Measurements from ENCODE around the gene PCYOX1L.
"Not testable (repeated sequence)": the region's sequence is repeated elsewhere in the genome, so short reads cannot be mapped to it uniquely, and the experiment has no call there.

The PCYOX1L gene

DNA sequence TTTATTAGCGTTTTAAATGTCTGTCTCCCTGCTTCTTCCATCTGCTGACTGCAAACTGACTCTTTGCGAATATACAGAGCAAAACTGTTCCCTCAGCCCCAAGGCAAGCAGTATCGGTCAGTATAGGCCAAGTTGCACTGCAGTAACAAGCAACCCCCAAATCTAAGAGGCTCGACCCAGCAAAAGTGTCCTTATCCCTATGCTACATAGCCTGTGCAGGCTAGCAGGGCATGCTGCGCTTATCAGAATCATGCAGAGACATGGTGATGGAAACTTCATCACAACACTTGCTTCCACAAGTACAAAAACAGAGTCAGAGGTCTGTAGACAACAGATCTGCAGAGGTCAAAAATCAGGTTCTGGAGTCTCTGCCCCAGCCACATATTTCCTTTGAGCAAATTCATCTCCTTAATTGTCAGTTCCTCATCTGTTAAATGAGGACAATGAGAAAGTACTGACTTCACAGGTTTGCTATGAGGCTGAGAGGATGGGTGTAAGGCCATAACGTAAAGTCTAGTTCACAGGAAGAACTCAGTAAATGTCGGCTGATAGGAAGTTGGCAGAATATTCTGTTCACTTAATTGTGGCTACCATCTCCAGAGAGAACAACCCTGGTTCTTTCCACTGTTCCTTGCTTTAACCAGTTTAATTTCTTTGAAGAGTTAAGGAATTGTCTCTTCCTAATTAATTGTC is 30.8 kb downstream of the PCYOX1L start:
- DNase-seq: no peak

DNA sequence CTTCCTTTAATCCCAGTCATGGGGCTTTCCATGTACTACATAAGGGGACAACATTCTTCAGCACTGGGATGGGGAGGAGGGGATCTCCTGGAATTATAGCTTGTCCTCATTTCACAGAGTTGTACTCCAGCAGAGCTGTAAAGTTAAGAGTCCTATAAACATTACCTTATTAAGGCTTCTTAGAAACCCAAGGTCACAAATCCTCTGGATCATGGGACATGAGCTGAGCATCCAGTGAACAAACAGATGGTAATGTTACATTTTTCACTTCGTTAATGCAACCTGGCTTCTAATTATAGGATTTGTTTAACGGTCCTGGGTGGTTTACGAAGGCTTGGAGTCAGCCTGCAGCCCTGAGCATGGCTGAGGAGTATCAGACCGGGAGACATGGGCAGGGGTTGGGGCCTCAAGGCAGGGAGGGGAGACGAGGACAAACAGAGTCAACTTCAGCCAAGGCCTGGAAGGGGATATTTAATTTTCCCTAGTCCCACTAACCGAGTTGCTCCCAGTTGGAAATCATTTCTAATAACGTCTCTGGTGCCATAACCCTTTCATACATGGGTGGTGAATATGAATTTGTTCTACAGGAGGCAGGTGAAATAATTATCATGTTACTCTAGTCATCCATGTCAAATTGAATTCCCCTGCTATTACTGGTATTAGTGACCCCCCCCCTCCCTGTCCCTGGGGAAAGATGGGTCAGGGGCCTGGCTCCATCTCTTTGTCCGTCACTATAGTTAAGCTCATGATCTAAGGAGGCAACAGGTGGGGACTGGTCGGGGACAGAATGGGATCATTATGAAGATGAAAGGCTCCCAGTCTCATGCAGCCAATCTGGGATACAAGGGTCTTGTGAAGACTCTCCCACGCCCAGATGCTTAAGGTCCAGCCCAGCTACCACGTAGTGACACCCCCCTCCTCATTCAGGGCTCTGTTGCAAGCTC is 32.0 kb downstream of the PCYOX1L start:
- no peak for DNase-seq

- DNase-seq: not testable (repeated sequence)
These were observed 33.2 kb downstream of the PCYOX1L start for GRCh38 chr5:149391076-149391475.

DNA sequence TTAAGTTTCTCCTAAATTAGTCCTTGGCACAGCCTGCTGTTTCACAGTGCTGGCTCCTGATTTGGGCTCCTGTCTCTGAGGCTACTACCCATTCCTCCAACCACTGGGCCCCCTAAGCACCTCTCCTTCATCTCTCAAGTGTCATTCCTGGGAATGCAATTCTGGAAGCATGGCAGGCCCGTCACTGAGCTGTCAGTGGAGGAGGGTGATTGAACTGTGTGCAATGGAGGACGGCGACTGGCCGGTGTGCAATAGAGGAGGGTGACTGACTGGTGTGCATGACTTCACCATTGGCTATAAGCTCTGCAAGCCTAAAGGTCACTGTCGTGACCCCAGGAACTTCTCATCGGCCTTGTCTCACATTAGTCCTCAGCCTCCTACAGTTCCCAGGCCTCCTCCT is 33.7 kb downstream of the PCYOX1L start:
- no peak for DNase-seq

- no peak for DNase-seq
These were observed 34.9 kb downstream of the PCYOX1L start for GRCh38 chr5:149392718-149393117.

GRCh38 chr5:149394996-149395395 is 37.1 kb downstream of the PCYOX1L start:
- not testable (repeated sequence) for DNase-seq

- DNase-seq: no peak
These were observed 39.7 kb downstream of the PCYOX1L start for GRCh38 chr5:149397530-149397929.

GRCh38 chr5:149398747-149399266 is 41.0 kb downstream of the PCYOX1L start:
- DNase-seq: not testable (repeated sequence)

DNA sequence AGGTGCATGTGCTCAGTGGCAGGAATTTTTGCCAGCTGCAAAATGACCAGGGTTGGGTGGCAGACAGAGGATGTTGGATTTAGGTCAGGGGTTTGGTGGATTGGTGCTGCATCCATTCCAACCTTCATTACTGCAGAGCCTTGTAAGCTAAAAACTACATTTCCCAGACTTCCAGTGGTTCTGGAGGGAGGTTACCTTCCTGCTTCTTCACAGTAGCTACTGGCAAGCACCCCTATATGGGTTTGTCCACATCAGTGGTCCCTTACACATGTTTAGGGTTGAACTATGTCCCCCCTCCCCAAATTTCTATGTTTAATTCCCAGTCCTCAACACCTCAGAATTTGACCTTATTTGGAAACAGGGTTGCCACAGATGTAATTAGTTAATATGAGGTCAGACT is 41.9 kb downstream of the PCYOX1L start:
- no peak for DNase-seq

- no peak for DNase-seq
These were observed 42.5 kb downstream of the PCYOX1L start for GRCh38 chr5:149400304-149400703.

GRCh38 chr5:149401051-149401450 is 43.2 kb downstream of the PCYOX1L start:
- no peak for DNase-seq

DNA sequence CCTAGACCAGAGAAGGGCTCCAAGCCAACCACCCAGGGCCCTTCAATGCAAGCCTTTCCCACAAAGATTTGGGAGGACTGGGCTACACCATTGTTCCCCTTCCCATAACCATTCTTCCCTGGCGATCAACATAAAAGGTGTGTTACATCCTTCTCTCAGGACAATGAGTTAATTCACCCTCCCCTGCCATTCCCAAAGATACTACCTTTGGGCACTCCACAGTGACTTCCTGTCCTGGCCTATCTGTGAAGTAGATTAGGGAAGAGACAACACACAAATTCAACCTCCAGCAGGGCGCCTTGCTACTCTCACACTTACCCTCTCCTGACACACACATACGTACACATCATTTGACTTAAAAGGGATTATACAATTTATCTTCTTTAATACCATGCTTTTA is 44.4 kb downstream of the PCYOX1L start:
- no peak for DNase-seq

- no peak for DNase-seq
These were observed 46.3 kb downstream of the PCYOX1L start for GRCh38 chr5:149403923-149404745.

DNA sequence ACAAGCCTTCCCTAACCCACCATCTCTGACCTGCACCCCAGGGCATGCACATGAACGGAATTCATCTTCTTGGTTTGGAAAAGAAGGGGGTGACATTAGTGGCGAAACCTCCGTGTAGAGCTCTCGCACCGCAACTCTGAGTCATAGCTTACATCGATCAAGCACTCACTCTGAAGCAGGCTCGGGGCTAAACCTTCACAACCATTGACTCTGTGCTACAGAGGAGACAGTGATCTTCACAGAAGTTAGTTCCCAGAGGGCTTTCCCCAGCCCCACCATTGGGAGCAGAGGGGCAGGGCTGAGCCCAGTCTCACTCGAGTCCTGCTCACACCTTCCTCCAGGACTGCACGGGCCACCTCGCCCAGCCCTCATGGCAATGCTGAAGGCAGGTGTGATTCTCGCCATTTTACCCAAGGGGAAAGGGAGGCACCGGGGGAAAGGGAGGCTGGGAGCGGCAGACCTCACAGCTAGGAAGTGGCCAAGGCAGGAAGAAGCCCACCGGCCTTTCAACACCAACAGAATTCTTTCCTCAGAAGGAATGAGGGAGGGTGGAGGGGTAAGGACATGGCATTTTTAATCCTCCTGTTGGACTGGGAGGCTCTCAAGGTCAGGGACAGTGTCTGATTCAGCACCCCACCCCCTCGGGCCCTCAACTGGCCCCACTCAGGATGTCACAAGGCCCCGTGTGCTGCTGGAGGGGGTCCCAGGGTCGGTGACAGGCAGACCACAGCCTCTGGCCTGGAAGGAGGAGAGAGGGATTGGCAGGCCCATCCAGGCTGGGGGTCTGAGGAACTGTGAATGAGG is 47.1 kb downstream of the PCYOX1L start:
- no peak for DNase-seq

DNA sequence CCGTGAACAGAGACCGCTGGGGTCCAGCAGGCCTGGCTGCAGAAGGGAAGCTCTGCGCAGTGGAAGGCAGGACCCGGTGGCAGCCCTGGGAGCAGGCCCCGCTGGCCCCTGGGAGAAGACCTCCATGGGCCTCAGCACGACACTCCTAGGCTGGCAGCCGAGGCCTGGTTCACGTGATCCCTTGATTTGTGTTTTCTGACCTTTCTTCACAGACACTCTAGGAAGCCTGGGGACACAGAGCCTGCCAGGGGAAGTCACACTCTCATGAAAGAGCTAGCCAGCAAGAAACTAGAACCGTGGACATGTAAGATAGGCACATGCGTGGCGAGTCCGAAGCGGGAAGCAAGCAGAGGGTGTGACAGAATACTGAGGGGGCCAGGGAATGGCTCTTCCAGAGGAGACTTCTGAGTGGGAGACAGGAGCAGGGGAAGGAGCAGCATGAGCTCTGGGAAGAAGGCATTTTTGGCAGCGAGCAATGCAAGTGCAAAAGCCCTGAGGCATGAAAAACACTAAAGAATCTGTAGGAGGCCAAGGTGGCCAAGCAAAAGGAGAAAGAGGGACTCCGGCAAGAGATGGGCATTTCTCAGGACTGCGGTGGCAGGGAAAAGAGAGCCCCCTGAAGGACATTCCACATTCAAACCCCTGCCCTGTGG is 47.8 kb downstream of the PCYOX1L start:
- DNase-seq: no peak

- no peak for DNase-seq
These were observed 48.5 kb downstream of the PCYOX1L start for GRCh38 chr5:149406203-149406978.

DNA sequence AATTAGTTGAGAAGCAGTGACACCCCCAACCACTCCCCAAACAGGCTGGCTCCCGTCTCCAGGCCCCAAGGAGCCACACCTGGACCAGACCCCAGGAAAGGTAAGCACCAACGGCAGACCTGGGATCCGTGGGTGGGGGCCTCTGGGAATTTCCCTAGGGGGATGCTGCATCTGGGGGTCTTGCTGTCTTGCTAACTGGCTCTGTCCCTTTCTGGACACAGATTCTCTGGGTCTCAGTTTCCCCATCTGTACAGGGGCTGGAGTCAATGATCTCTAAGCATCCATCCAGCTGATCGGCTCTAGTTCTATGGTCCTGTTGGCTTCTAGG is 49.1 kb downstream of the PCYOX1L start:
- no peak for DNase-seq

GRCh38 chr5:149407323-149408251 is 49.7 kb downstream of the PCYOX1L start:
- no peak for DNase-seq

DNA sequence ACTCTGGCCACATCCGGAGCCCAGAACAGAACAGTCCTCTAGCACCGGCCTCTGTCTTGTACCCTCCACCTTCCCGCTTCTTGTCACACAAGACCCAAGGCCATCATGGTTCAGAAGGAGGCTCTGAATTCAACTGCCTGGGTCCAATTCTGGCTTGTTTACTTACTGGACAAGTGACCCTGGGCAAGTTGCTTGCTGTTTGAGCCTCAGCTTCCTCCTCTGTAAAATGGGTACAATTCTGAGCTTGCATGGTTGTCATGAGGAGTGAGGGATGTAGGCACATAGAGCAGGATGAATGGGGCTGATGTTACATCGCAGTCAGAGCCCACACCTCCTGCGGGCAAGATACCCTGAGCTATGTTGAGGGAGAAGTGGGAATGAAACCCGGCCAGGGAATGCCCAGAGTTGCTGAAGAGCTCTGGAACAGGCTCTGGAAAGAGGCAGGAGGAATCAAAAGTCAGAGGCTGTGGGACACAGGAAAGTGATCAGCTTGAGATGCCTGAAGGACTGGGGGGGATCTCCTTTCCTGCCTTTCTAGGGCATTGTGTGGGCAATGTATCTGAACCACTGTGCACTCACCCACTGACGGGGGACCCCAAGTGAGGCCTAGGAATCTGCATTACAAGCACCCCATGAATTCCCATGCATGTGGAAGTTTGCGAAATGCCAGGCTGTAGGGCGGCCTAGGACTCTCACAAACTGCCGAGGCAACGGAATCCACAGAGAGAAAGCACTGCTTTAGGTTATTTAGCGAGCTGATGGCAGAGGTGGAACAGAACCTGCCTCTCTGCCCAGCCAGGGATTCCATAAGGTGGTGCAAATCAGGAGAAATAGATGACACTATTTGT is 50.6 kb downstream of the PCYOX1L start:
- no peak for DNase-seq
